ENCODE results near the gene MEGF11.

DNA sequence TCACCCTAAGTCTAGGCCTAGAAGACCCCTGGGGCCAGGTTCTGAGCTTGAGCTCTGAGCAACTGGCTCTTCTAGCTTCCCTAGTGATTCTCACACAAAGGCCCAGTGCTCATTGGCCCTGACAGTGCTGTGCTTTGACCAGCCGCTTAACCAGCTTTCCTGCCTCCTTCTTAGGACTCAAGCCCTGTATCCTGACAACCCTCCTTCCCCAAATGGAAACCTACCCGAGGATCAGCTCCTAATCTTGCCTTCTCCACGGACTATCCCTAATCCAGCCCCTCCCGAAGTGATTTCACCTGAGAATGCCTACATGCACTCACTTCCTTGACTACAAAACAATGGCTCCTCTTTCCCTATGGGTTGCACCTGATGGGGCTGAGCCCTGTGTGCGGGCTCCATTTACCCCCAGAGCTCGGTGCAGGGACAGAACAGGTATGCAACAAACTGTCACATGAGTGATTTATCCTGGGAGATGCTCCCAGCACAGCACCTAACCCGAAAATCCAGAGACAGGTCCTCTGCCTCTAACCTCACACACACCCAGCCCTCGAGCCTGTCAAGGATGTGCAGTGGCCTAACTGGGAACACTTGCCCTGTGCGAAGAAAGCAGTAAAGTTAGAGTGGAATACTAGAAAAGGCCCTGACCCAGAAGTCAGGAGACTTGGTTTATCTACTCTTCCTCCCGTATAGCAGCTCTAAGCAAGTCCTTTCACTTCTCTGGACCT, 2.3 kb downstream of the MEGF11 start:
- TF ChIP-seq POLR2A (IDR thresholded peaks at IDR 0.05): no peak
- no peak for TF ChIP-seq CTCF (IDR thresholded peaks at IDR 0.05)
- no peak for TF ChIP-seq POLR2AphosphoS5 (IDR thresholded peaks at IDR 0.05)

Measured in breast epithelium (tissue), 3 donors.